Keratinocyte (primary cell): Measurements from ENCODE around the gene MEGF10. TPM values are rescaled to one million over a fixed set of nuclear protein-coding genes. Genes with fewer than 3 reads are reported as not detected.

ENCODE experiments used
- DNase-seq: peaks from one replicate; pipeline ENCODE4 v3.0.0-alpha.2; 2011; ENCODE audit warnings: low read depth, missing footprints, low spot score
- FAIRE-seq: peaks from 2 replicates; lab custom pipeline; 2011; peaks lifted over from hg19 to GRCh38; lab: Jason Lieb, UNC
- H2AFZ ChIP-seq: 2 replicates; pipeline ENCODE4 v1.6.0; 2012; ENCODE audit warnings: low read length, control low read depth, inconsistent platforms; ENCODE audit not compliant: control insufficient read depth
- H3K27ac ChIP-seq: 2 replicates; pipeline ENCODE4 v1.5.1; 2011; ENCODE audit warnings: low read length; ENCODE audit not compliant: control insufficient read depth, insufficient read depth
- H3K27me3 ChIP-seq: 3 replicates; pipeline ENCODE4 v1.6.0; 2011; ENCODE audit warnings: low read length; ENCODE audit not compliant: control insufficient read depth, insufficient read depth; ENCODE audit errors: extremely low read depth
- H3K36me3 ChIP-seq, 2 experiments: 2 replicates in 1 of 2; 3 replicates in 1 of 2; pipeline ENCODE4 v1.5.1; 2011; ENCODE audit warnings: low read length in 2 of 2, mild to moderate bottlenecking in 1 of 2; ENCODE audit not compliant: control insufficient read depth in 2 of 2, insufficient read depth in 2 of 2; ENCODE audit errors: extremely low read depth in 1 of 2
- H3K4me1 ChIP-seq: 3 replicates; pipeline ENCODE4 v1.5.1; 2011; ENCODE audit warnings: low read length; ENCODE audit not compliant: control insufficient read depth, insufficient read depth; ENCODE audit errors: extremely low read depth
- H3K4me2 ChIP-seq: 3 replicates; pipeline ENCODE4 v1.6.0; 2011; ENCODE audit warnings: low read depth, low read length; ENCODE audit not compliant: control insufficient read depth, insufficient read depth; ENCODE audit errors: extremely low read depth
- H3K4me3 ChIP-seq, 3 experiments: fragments of 200-600 bp in 1 of 3; sonication (generic) in 1 of 3; 2 replicates in 2 of 3; 3 replicates in 1 of 3; pipeline ENCODE4 v1.5.1; 2011 to 2016; ENCODE audit warnings: low read length in 3 of 3, mild to moderate bottlenecking in 3 of 3, control low read depth in 2 of 3, inconsistent platforms in 1 of 3, low read depth in 1 of 3, mixed read lengths in 1 of 3, mixed run types in 1 of 3, moderate library complexity in 1 of 3; ENCODE audit not compliant: control insufficient read depth in 2 of 3, insufficient read depth in 2 of 3; ENCODE audit errors: extremely low read depth in 1 of 3
- H3K79me2 ChIP-seq: 2 replicates; pipeline ENCODE4 v1.6.0; 2012; ENCODE audit warnings: low read length; ENCODE audit not compliant: control insufficient read depth, insufficient read depth
- H3K9ac ChIP-seq: 3 replicates; pipeline ENCODE4 v1.6.0; 2011; ENCODE audit warnings: low read length; ENCODE audit not compliant: control insufficient read depth, insufficient read depth; ENCODE audit errors: extremely low read depth
- H3K9me1 ChIP-seq: 3 replicates; pipeline ENCODE4 v1.6.0; 2011; ENCODE audit warnings: low read length; ENCODE audit not compliant: control insufficient read depth, insufficient read depth; ENCODE audit errors: extremely low read depth
- H3K9me3 ChIP-seq: 2 replicates; pipeline ENCODE4 v1.5.1; 2012; ENCODE audit warnings: low read depth, low read length; ENCODE audit not compliant: control insufficient read depth
- H4K20me1 ChIP-seq: 3 replicates; pipeline ENCODE4 v1.6.0; 2011; ENCODE audit warnings: low read length; ENCODE audit not compliant: control insufficient read depth, insufficient read depth; ENCODE audit errors: extremely low read depth
- EZH2 ChIP-seq: IDR thresholded peaks from one replicate; pipeline ENCODE4 v1.6.1; 2012; ENCODE audit warnings: inconsistent platforms, mild to moderate bottlenecking, low read length, moderate library complexity
- dilution Hi-C: fragments of 300-500 bp; cut with MboI; formaldehyde crosslinking; loops from one replicate; pipeline ENCODE4 v1.7.0; 2020; ENCODE audit warnings: low sequenced_read_pairs; ENCODE audit not compliant: extremely low pct_ligation_motif_present
- polyA plus RNA-seq, 5 experiments: library from polyadenylated mRNA; depleted of rRNA in 3 of 5; stranded (reverse) in 3 of 5; stranded (forward) in 1 of 5; unstranded in 1 of 5; fragments of >200 nt; gene quantifications; 1 replicate in 1 of 5; 2 replicates in 3 of 5; 3 replicates in 1 of 5; pipeline versions ENCODE4 v1.2.1 to v1.2.3, GENCODE V29; 2011 to 2012; ENCODE audit warnings: missing spikeins in 2 of 5, low read depth in 1 of 5, low replicate concordance in 1 of 5
- TF ChIP-seq, protein P1 (sequence below), 3 experiments: IDR thresholded peaks in 1 of 3; conservative IDR thresholded peaks in 1 of 3; optimal IDR thresholded peaks in 1 of 3; 2 replicates in 2 of 3; 3 replicates in 1 of 3; pipeline versions ENCODE3 to v1.5.1; 2011; ENCODE audit warnings: low read length in 3 of 3, mild to moderate bottlenecking in 3 of 3, moderate library complexity in 2 of 3, control low read depth in 1 of 3, inconsistent platforms in 1 of 3; ENCODE audit not compliant: insufficient read depth in 2 of 3; ENCODE audit errors: extremely low read depth in 1 of 3

MEGF10 gene
- polyA plus RNA-seq, 1 donor (not counting 4 experiments of a cell fraction or from before 2014, with no cell fraction given): not detected

DNA sequence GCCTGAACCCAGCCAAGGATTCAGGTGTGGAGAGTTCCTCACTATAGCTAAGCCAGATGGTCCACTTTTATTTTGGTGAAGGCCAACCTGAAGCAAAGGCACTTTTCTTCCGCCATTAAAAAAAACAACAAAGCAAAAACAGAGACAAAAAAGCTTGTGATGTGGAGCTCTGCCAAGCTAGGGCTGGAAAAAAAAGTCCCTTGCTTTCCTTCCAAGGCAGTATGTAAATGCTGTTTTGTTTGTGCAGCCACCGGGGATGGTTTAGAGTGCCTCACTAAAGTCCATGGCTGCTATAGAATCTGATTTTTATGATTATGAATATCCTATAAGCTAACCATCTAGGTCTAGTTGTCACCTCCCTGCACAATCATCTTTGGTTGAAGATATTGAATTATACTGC lies 14.9 kb downstream of the MEGF10 start:
- H3K27me3 ChIP-seq: no peaks in the 10 kb centered on the region
- no peaks in the 10 kb centered on the region for H4K20me1 ChIP-seq
- no peak overlapping the region for H3K9ac ChIP-seq
- H3K27ac ChIP-seq: no peak overlapping the region
- no peaks in the 10 kb centered on the region for H3K36me3 ChIP-seq
- H3K9me3 ChIP-seq: no peaks in the 10 kb centered on the region
- H3K4me1 ChIP-seq: no peaks in the 10 kb centered on the region
- no peaks in the 10 kb centered on the region for H3K9me1 ChIP-seq
- DNase-seq: no peak
- no peak overlapping the region for H2AFZ ChIP-seq
- H3K4me2 ChIP-seq: no peak overlapping the region
- no peak for FAIRE-seq
- H3K79me2 ChIP-seq: no peaks in the 10 kb centered on the region
- dilution Hi-C loops: no loop called here
- TF ChIP-seq, protein P1, sequence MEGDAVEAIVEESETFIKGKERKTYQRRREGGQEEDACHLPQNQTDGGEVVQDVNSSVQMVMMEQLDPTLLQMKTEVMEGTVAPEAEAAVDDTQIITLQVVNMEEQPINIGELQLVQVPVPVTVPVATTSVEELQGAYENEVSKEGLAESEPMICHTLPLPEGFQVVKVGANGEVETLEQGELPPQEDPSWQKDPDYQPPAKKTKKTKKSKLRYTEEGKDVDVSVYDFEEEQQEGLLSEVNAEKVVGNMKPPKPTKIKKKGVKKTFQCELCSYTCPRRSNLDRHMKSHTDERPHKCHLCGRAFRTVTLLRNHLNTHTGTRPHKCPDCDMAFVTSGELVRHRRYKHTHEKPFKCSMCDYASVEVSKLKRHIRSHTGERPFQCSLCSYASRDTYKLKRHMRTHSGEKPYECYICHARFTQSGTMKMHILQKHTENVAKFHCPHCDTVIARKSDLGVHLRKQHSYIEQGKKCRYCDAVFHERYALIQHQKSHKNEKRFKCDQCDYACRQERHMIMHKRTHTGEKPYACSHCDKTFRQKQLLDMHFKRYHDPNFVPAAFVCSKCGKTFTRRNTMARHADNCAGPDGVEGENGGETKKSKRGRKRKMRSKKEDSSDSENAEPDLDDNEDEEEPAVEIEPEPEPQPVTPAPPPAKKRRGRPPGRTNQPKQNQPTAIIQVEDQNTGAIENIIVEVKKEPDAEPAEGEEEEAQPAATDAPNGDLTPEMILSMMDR (optimal IDR thresholded peaks at IDR 0.05 in 1 of 3, IDR thresholded peaks at IDR 0.05 in 1 of 3, conservative IDR thresholded peaks at IDR 0.05 in 1 of 3; ENCODE audit: extremely low read depth in 1 of 3, insufficient read depth in 2 of 3, low read length in 3 of 3): no peak
- TF ChIP-seq EZH2: no peak
- H3K4me3 ChIP-seq: no peak overlapping the region

DNA sequence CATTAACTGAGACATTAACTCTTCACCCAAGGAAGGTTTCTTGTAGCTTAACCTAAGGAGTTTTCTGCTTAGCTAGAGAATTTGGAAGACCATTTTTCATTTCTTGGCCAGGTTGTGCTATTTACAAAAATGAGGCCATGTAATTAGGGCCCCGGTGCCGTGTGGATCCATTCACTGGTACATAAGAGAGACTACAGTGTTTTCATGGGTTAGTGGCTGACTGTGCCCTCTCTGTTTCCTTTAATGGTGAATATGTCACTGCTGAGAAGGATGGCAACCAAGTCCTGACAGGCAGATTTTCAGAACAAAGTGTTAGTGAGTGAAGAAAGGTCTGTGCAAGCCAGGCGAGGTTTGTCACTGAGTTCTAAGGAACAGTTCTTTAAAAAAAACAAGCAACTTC lies 15.4 kb downstream of the MEGF10 start:
- no peaks in the 10 kb centered on the region for H3K9me1 ChIP-seq
- H3K4me1 ChIP-seq: no peaks in the 10 kb centered on the region
- no peaks in the 10 kb centered on the region for H3K79me2 ChIP-seq
- H3K9me3 ChIP-seq: no peaks in the 10 kb centered on the region
- no peaks in the 10 kb centered on the region for H3K36me3 ChIP-seq
- H3K4me3 ChIP-seq: no peak overlapping the region
- no peak for TF ChIP-seq EZH2
- TF ChIP-seq, protein P1 (optimal IDR thresholded peaks at IDR 0.05 in 1 of 3, IDR thresholded peaks at IDR 0.05 in 1 of 3, conservative IDR thresholded peaks at IDR 0.05 in 1 of 3; ENCODE audit: extremely low read depth in 1 of 3, insufficient read depth in 2 of 3, low read length in 3 of 3): no peak
- no peaks in the 10 kb centered on the region for H3K27me3 ChIP-seq
- no peak overlapping the region for H3K4me2 ChIP-seq
- no peak for DNase-seq
- no peak overlapping the region for H2AFZ ChIP-seq
- H3K27ac ChIP-seq: no peak overlapping the region
- H4K20me1 ChIP-seq: no peaks in the 10 kb centered on the region
- H3K9ac ChIP-seq: no peak overlapping the region
- no peak for FAIRE-seq
- dilution Hi-C loops: no loop called here
